ENCODE data around the gene SCAPER.

SCAPER gene

DNA sequence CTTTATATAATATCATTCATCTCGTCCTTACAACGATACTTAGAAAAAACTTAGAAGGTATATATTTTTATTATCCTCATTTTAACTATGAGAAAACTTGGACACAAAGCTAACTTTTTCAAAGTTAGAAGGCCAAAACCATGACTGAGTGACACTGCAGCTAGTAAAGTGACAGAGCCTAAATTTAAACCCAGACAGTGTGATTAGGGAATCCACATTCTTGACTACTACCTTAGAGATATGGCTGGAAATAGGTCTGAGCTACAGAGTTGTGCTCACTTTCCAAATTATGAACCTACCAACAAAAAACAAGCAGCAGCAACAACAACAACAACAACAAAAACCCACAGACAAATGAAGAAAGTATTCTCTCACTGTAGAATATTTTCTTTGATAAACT lies 236.2 kb downstream of the SCAPER start:
- no peak for DNase-seq (ENCODE audit: low read depth, low spot score)
- TF ChIP-seq, protein P1, sequence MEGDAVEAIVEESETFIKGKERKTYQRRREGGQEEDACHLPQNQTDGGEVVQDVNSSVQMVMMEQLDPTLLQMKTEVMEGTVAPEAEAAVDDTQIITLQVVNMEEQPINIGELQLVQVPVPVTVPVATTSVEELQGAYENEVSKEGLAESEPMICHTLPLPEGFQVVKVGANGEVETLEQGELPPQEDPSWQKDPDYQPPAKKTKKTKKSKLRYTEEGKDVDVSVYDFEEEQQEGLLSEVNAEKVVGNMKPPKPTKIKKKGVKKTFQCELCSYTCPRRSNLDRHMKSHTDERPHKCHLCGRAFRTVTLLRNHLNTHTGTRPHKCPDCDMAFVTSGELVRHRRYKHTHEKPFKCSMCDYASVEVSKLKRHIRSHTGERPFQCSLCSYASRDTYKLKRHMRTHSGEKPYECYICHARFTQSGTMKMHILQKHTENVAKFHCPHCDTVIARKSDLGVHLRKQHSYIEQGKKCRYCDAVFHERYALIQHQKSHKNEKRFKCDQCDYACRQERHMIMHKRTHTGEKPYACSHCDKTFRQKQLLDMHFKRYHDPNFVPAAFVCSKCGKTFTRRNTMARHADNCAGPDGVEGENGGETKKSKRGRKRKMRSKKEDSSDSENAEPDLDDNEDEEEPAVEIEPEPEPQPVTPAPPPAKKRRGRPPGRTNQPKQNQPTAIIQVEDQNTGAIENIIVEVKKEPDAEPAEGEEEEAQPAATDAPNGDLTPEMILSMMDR (IDR thresholded peaks at IDR 0.05; ENCODE audit: low read depth, low read length): no peak
- H3K4me3 ChIP-seq (ENCODE audit: low read depth, low read length): no peak overlapping the region
- in situ Hi-C loops (cut with HindIII; ENCODE audit: low sequenced_read_pairs): no loop called here

DNA sequence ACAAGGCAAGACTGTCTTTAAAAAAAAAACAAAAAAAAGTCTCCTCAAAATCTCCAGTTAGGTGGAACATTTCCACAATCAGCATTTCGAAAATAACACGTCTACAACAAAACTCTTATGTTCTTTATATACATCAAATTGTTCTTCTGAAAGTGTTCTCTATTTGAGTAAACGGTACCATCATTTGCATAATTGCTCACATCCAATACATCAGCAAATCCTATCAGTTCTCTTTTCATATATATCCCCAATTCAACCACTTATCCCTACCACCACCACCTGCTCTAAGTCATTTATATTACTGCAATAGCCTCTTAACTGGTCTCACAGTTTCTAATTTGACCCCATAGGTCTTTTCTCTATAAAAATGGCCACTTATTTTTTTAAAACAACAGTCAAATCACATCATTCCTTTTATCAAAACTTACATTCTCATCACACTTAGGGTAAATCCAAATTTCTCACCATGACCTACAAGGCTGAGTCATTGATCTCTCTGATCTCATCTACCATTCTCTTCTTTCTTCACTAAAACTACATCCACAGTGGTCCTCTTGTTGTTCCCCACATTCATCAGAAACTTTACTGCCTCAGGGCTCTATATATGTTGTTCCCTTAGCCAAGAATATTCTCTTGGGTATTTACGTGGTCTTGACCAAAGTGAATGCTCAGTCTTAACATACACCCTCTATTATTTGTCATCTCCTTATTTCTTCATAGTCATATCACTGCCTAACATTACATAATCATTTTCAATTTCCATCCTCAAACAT lies 237.0 kb downstream of the SCAPER start:
- DNase-seq (ENCODE audit: low read depth, low spot score): no peak
- TF ChIP-seq, protein P1 (IDR thresholded peaks at IDR 0.05; ENCODE audit: low read depth, low read length): no peak
- in situ Hi-C loops (cut with HindIII; ENCODE audit: low sequenced_read_pairs): no loop called here
- H3K4me3 ChIP-seq (ENCODE audit: low read depth, low read length): no peak overlapping the region

DNA sequence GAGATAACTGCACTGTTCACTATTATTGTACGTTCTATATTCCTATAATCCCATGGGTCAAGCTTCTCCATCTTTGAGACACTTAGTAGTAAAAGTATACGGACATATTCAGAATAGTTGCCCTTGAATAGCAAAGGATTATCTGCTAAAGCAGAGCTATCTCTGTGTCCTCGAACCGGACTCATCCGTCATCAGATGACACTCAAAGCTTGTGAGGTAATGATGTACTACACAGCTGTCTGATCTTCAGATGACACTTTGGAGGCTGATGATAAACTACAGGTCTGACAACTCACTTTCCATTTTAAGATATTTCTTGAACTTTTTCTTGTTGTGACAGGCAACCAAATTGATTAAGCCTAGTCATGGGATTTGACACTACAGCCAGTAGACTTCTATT lies 240.2 kb downstream of the SCAPER start:
- no peak overlapping the region for H3K4me3 ChIP-seq (ENCODE audit: low read depth, low read length)
- no peak for DNase-seq (ENCODE audit: low read depth, low spot score)
- in situ Hi-C loops (cut with HindIII; ENCODE audit: low sequenced_read_pairs): no loop called here
- TF ChIP-seq, protein P1 (IDR thresholded peaks at IDR 0.05; ENCODE audit: low read depth, low read length): no peak

DNA sequence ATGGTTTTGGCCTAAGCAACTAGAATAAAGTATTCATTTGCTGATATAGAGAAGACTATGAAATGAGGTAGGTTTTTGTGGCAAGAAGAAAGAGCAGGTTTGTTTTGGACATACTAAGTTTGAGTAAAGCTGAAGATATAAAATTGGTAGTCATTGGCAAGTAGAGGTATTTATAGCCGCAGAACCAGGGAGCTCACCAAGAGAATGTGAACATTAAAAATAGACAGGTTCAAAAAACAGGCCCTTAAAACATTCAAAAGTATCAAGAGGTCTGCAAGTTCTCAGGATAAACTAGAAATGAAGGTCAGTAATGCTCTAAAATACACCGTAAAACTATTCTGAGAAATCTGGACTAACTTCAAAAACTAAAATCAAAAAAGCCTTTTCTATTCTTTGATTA lies 240.7 kb downstream of the SCAPER start:
- TF ChIP-seq, protein P1 (IDR thresholded peaks at IDR 0.05; ENCODE audit: low read depth, low read length): no peak
- no peak for DNase-seq (ENCODE audit: low read depth, low spot score)
- H3K4me3 ChIP-seq (ENCODE audit: low read depth, low read length): no peak overlapping the region
- in situ Hi-C loops (cut with HindIII; ENCODE audit: low sequenced_read_pairs): no loop called here

DNA sequence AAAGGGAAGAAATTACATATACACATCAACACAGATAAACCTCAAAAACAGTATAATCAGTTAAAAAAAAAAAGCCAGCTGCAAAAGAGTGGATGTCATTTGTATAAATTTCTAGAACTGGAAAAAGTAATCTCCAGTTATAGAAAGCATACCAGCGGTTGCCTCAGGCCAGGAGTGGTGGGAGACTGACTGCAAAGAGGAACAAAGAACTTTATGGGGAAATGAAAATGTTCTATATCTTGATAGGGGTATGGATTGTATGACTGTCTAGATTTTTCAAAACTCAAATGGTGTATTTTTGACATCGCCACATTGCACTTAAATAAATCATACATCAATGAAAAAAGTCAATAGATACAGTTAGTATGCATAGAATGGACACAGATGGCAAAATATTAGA lies 241.6 kb downstream of the SCAPER start:
- TF ChIP-seq, protein P1 (IDR thresholded peaks at IDR 0.05; ENCODE audit: low read depth, low read length): no peak
- in situ Hi-C loops (cut with HindIII; ENCODE audit: low sequenced_read_pairs): no loop called here
- H3K4me3 ChIP-seq (ENCODE audit: low read depth, low read length): no peak overlapping the region
- DNase-seq (ENCODE audit: low read depth, low spot score): no peak

DNA sequence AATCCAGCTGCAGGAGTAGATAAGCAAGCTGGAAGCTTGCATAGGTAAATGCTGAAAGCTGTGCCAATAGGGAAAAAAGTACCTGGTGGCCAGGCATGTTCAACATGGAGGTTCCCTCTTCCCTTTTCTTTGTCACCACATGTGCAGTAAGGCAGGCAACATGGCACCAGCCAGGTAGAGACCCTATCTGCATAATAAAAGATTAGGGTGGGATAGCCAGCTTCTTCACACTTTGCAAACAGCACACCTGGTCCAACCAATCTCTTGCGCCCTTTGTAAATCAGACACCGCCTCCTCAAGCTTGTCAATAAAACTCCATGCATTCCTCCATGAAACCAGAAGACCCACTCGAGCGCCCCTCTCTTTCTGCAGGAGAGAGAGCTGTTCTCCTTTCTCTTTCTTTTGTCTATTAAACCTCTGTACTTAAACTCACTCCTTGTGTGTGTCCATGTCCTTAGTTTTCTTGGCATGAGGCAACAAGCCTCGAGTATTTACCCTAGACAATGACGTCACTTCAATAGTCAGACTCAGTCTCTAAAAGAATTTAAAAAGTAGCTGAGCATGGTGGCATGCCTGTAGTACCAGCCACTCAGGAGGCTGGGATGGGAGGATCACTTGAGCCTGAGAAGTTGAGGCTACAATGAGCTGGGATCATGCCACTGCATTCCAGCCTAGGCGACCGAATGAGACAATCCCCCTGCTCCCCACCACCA lies 256.3 kb downstream of the SCAPER start:
- no peak overlapping the region for H3K4me3 ChIP-seq (ENCODE audit: low read depth, low read length)
- DNase-seq (ENCODE audit: low read depth, low spot score): no peak
- in situ Hi-C loops (cut with HindIII; ENCODE audit: low sequenced_read_pairs): no loop called here
- TF ChIP-seq, protein P1 (IDR thresholded peaks at IDR 0.05; ENCODE audit: low read depth, low read length): no peak

Data from astrocyte of the spinal cord (primary cell).